ENCODE results near the gene SP5. TPM values are rescaled to one million over a fixed set of nuclear protein-coding genes. Genes with fewer than 3 reads are reported as not detected.

The SP5 gene
- total and polyA plus RNA-seq, 8 donors = 2.8 to 12.6 (median 8.5) TPM

GRCh38 chr2:170681311-170681710 lies 33.8 kb upstream of the SP5 start:
- H3K9me3 ChIP-seq = no peaks in the 10 kb centered on the region
- no peak overlapping the region for H3K27ac ChIP-seq
- no peaks in the 10 kb centered on the region for H3K4me1 ChIP-seq
- DNase-seq (peak in 1 of 4 donors; percentile 31), ATAC-seq (no peak)
- intact Hi-C loops (cut with DNase I) = no loop called here
- no peaks in the 10 kb centered on the region for H3K36me3 ChIP-seq
- no peak for TF ChIP-seq CTCF (IDR thresholded peaks at IDR 0.05)
- H3K4me3 ChIP-seq = no peak overlapping the region
- no peaks in the 10 kb centered on the region for H3K27me3 ChIP-seq

GRCh38 chr2:170685591-170685990 lies 29.5 kb upstream of the SP5 start:
- no peak for TF ChIP-seq CTCF (IDR thresholded peaks at IDR 0.05)

DNA sequence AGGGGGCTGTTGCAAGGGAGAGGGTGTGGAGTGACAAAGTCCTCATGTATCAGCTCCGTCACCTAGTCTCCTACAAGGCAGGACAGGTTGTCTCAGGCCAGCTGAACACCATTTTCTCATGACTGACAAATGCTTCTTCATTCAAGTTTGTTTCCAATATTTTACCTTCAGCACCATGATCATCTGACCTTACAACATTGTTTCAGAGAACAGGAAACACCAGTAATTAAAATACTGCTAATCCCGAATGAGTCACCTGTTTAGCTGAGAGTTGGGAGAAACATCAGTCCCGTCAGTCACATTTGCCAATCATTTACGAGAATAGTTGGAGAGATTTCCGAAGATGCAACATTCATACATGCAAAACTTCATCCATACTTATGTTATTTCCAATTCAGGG lies 25.7 kb upstream of the SP5 start:
- H3K9me3 ChIP-seq = no peaks in the 10 kb centered on the region
- no peaks in the 10 kb centered on the region for H3K27me3 ChIP-seq
- no peaks in the 10 kb centered on the region for H3K36me3 ChIP-seq
- intact Hi-C loops (cut with DNase I) = no loop called here
- no peaks in the 10 kb centered on the region for H3K4me1 ChIP-seq
- TF ChIP-seq CTCF (IDR thresholded peaks at IDR 0.05) = no peak
- no peak for ATAC-seq
- no peak overlapping the region for H3K27ac ChIP-seq
- H3K4me3 ChIP-seq = no peak overlapping the region
- no peak for DNase-seq

More at GRCh38 chr2:170685591-170685990, 29.5 kb upstream of the SP5 start:
- no peak for ATAC-seq
- no peak for DNase-seq
- Histone ChIP-seq H3K36me3 (no peaks in the 10 kb centered on the region), H3K27ac (no peak overlapping the region), H3K27me3 (no peaks in the 10 kb centered on the region), H3K4me3 (no peak overlapping the region), H3K9me3 (no peaks in the 10 kb centered on the region), H3K4me1 (no peaks in the 10 kb centered on the region)
- intact Hi-C loops (cut with DNase I) = no loop called here

- no peak overlapping the region for H3K4me3 ChIP-seq
- H3K9me3 ChIP-seq = no peaks in the 10 kb centered on the region
- H3K27me3 ChIP-seq = no peaks in the 10 kb centered on the region
- intact Hi-C loops (cut with DNase I) = no loop called here
- no peak for ATAC-seq
- no peaks in the 10 kb centered on the region for H3K36me3 ChIP-seq
- no peak for DNase-seq
- no peaks in the 10 kb centered on the region for H3K4me1 ChIP-seq
- no peak overlapping the region for H3K27ac ChIP-seq
- TF ChIP-seq CTCF (IDR thresholded peaks at IDR 0.05) = no peak
Observed at GRCh38 chr2:170690640-170691039, 24.5 kb upstream of the SP5 start.

DNA sequence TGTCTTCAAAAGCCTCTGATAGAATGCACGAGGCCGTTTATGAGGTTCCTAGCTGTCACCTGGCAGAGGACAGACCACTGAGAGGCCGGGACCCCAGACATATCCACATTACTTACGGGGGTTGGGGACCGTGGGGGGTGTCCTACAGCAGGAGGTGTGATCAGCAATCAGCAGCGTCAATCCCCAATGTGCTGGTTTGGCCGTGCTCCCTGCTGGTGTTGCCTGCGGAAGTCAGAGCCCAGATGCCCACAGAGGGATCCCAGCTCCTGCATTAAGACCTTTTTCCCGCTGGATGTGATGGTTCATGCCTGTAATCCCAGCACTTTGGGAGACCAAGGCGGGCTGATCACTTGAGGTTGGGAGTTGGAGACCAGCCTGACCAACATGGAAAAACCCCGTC lies 20.8 kb upstream of the SP5 start:
- intact Hi-C loops (cut with DNase I) = no loop called here
- H3K27me3 ChIP-seq = no peaks in the 10 kb centered on the region
- no peak for ATAC-seq
- no peak overlapping the region for H3K4me3 ChIP-seq
- no peak for TF ChIP-seq CTCF (IDR thresholded peaks at IDR 0.05)
- no peaks in the 10 kb centered on the region for H3K36me3 ChIP-seq
- no peak overlapping the region for H3K27ac ChIP-seq
- no peak for DNase-seq
- no peaks in the 10 kb centered on the region for H3K9me3 ChIP-seq
- H3K4me1 ChIP-seq = no peaks in the 10 kb centered on the region
